ENCODE results near the gene BTBD2.

BTBD2 gene

DNA sequence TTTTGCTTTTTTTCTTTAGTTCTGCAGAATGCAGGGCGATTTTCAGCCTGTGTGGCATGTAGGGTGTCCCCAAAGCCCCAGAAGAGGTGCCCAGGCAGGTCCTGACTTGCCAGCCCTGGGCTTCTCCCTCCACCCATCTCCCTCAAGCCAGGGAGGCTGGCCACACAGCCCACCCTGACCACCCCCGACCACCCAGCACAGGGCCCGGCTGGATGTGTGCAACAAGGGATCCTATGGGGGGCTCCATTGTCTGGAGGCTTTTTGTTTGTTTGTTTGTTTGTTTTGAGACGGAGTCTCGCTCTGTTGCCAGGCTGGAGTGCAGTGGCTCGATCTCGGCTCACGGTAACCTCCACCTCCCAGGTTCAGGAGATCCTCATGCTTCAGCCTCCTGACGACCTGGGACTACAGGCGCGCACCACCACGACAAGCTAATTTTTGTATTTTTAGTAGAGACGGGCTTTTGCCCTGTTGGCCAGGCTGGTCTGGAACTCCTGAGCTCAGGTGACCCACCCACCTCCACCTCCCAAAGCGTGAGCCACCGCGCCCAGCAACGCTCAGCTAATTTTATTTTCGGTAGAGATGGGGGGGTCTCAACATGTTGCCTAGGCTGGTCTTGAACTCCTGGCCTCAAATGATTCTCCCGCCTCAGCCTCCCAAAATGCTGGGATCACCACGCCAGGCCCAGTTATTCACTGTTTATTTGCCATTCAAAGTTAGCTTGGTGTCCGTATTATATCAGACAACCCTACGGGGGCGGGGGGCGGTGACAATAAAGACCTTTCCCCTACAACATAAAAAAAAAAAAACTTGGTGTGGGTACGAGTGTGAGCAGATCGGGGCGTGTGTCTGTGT, 43.3 kb upstream of the BTBD2 start:
- H3K36me3 ChIP-seq (ENCODE audit: control insufficient read depth in 2 of 2, insufficient read depth in 2 of 2, low read length in 2 of 2): no peaks in the 10 kb centered on the region
- H3K4me1 ChIP-seq (ENCODE audit: control insufficient read depth, insufficient read depth, low read length): peaks cover 62% of the 10 kb centered on the region
- peak overlapping the region; percentile 98 for H3K27ac ChIP-seq (ENCODE audit: low read length)
- H3K9me3 ChIP-seq (ENCODE audit: control insufficient read depth in 2 of 2, low read length in 2 of 2): no peaks in the 10 kb centered on the region
- no peaks in the 10 kb centered on the region for H3K27me3 ChIP-seq (ENCODE audit: control insufficient read depth in 1 of 2, insufficient read depth in 2 of 2, low read length in 2 of 2)
- H3K9ac ChIP-seq (ENCODE audit: low read length in 2 of 2): no peak overlapping the region
- no peak overlapping the region for H3K4me3 ChIP-seq (ENCODE audit: low read length in 2 of 2)

DNA sequence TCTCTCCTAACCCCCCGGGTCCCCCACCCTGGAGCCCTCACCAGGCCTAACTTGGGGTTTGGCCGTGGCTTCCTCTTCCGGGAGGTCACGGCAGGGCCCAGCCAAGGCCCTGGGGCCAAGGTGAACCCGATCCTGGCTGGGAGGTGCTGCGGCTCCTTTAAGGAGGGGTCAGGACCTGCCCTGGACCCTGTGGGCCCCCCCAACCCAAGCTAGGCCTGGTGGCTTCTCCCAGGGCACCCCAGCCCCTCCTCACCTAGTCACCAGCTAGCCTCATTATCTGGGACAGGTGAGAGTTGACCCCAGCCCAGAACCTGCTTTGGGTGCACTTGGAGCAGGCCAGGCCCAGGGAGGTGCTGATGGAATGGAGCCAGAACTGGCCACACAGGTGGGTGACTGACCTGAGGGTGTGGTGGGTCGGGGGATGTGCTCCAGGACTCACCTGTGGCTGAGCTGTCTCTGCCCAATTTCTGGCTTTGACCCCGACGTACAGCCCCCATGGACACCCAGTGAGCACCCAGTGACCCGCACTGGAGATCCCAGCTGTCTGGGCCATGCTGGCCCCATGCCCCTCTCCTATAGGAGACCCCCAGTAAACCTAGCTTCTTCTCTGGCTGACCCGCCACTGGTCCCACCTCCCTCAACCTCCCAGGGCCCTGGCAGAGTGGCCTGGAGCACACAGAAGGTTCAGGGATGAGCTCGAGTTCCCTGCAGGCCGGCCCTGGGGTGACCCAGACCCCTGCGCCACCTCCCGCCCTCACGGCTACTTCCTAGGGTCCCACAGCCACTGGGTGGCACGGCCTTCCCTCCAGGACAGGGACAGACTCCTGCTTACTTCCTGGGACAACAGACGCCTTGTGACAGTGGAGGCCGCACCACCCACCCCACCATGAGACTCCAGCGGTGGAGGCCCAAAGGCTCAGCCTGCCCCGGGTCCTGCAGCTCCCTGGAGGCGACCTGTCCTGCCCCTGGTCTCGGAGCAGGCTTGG, 42.3 kb upstream of the BTBD2 start:
- Histone ChIP-seq H3K27ac (ENCODE audit: low read length) (peak overlapping the region; percentile 53), H3K27me3 (ENCODE audit: control insufficient read depth in 1 of 2, insufficient read depth in 2 of 2, low read length in 2 of 2) (no peaks in the 10 kb centered on the region), H3K4me3 (ENCODE audit: low read length in 2 of 2) (no peak overlapping the region), H3K9me3 (ENCODE audit: control insufficient read depth in 2 of 2, low read length in 2 of 2) (no peaks in the 10 kb centered on the region), H3K9ac (ENCODE audit: low read length in 2 of 2) (no peak overlapping the region), H3K4me1 (ENCODE audit: control insufficient read depth, insufficient read depth, low read length) (peaks cover 64% of the 10 kb centered on the region), H3K36me3 (ENCODE audit: control insufficient read depth in 2 of 2, insufficient read depth in 2 of 2, low read length in 2 of 2) (no peaks in the 10 kb centered on the region)

DNA sequence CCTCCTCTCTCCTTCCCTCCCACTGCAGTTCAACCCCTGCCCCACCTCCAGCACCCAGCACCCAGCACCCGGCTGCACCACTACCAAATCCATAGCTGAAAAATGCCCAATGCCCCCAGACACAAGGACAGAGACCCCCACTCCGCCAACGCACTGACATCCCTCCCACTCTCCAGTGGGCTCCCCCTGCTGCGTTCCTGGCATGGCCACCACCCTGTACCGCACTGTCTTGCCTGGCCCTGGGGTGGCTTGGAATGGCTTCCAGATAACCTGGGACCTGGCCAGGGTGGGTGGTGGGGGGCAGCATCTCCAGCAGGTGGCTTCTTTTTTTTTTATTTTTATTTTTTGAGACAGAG, 41.3 kb upstream of the BTBD2 start:
- H3K9ac ChIP-seq (ENCODE audit: low read length in 2 of 2): no peak overlapping the region
- H3K4me1 ChIP-seq (ENCODE audit: control insufficient read depth, insufficient read depth, low read length): peaks cover 63% of the 10 kb centered on the region
- H3K9me3 ChIP-seq (ENCODE audit: control insufficient read depth in 2 of 2, low read length in 2 of 2): no peaks in the 10 kb centered on the region
- H3K27ac ChIP-seq (ENCODE audit: low read length): peak overlapping the region; percentile 53
- H3K27me3 ChIP-seq (ENCODE audit: control insufficient read depth in 1 of 2, insufficient read depth in 2 of 2, low read length in 2 of 2): no peaks in the 10 kb centered on the region
- H3K36me3 ChIP-seq (ENCODE audit: control insufficient read depth in 2 of 2, insufficient read depth in 2 of 2, low read length in 2 of 2): no peaks in the 10 kb centered on the region
- no peak overlapping the region for H3K4me3 ChIP-seq (ENCODE audit: low read length in 2 of 2)

GRCh38 chr19:2055931-2056836, 40.7 kb upstream of the BTBD2 start:
- Histone ChIP-seq H3K9ac (ENCODE audit: low read length in 2 of 2) (peak overlapping the region; percentile 66 to 77), H3K4me3 (ENCODE audit: low read length in 2 of 2) (peak overlapping the region; percentile 40 to 58), H3K27me3 (ENCODE audit: control insufficient read depth in 1 of 2, insufficient read depth in 2 of 2, low read length in 2 of 2) (no peaks in the 10 kb centered on the region), H3K4me1 (ENCODE audit: control insufficient read depth, insufficient read depth, low read length) (peaks cover 66% of the 10 kb centered on the region), H3K27ac (ENCODE audit: low read length) (peak overlapping the region; percentile 89), H3K9me3 (ENCODE audit: control insufficient read depth in 2 of 2, low read length in 2 of 2) (no peaks in the 10 kb centered on the region), H3K36me3 (ENCODE audit: control insufficient read depth in 2 of 2, insufficient read depth in 2 of 2, low read length in 2 of 2) (no peaks in the 10 kb centered on the region)

GRCh38 chr19:2054763-2055162, 39.2 kb upstream of the BTBD2 start:
- Histone ChIP-seq H3K4me1 (ENCODE audit: control insufficient read depth, insufficient read depth, low read length) (peaks cover 55% of the 10 kb centered on the region), H3K27me3 (ENCODE audit: control insufficient read depth in 1 of 2, insufficient read depth in 2 of 2, low read length in 2 of 2) (no peaks in the 10 kb centered on the region), H3K9me3 (ENCODE audit: control insufficient read depth in 2 of 2, low read length in 2 of 2) (no peaks in the 10 kb centered on the region), H3K9ac (ENCODE audit: low read length in 2 of 2) (no peak overlapping the region), H3K4me3 (ENCODE audit: low read length in 2 of 2) (no peak overlapping the region), H3K27ac (ENCODE audit: low read length) (no peak overlapping the region), H3K36me3 (ENCODE audit: control insufficient read depth in 2 of 2, insufficient read depth in 2 of 2, low read length in 2 of 2) (no peaks in the 10 kb centered on the region)

- Histone ChIP-seq H3K27ac (ENCODE audit: low read length) (no peak overlapping the region), H3K27me3 (ENCODE audit: control insufficient read depth in 1 of 2, insufficient read depth in 2 of 2, low read length in 2 of 2) (no peaks in the 10 kb centered on the region), H3K36me3 (ENCODE audit: control insufficient read depth in 2 of 2, insufficient read depth in 2 of 2, low read length in 2 of 2) (no peaks in the 10 kb centered on the region), H3K4me3 (ENCODE audit: low read length in 2 of 2) (no peak overlapping the region), H3K9ac (ENCODE audit: low read length in 2 of 2) (no peak overlapping the region), H3K4me1 (ENCODE audit: control insufficient read depth, insufficient read depth, low read length) (peaks cover 55% of the 10 kb centered on the region), H3K9me3 (ENCODE audit: control insufficient read depth in 2 of 2, low read length in 2 of 2) (no peaks in the 10 kb centered on the region)
These were observed 38.3 kb upstream of the BTBD2 start for GRCh38 chr19:2053601-2054389.

- Histone ChIP-seq H3K4me3 (ENCODE audit: low read length in 2 of 2) (peak overlapping the region; percentile 55 to 95), H3K27me3 (ENCODE audit: control insufficient read depth in 1 of 2, insufficient read depth in 2 of 2, low read length in 2 of 2) (no peaks in the 10 kb centered on the region), H3K27ac (ENCODE audit: low read length) (peak overlapping the region; percentile 58), H3K4me1 (ENCODE audit: control insufficient read depth, insufficient read depth, low read length) (peaks cover 67% of the 10 kb centered on the region), H3K9ac (ENCODE audit: low read length in 2 of 2) (peak overlapping the region; percentile 60 to 71), H3K9me3 (ENCODE audit: control insufficient read depth in 2 of 2, low read length in 2 of 2) (no peaks in the 10 kb centered on the region), H3K36me3 (ENCODE audit: control insufficient read depth in 2 of 2, insufficient read depth in 2 of 2, low read length in 2 of 2) (no peaks in the 10 kb centered on the region)
These were observed 36.5 kb upstream of the BTBD2 start for GRCh38 chr19:2051773-2052704.

GRCh38 chr19:2050991-2051772, 35.7 kb upstream of the BTBD2 start, which contains the start of gene MKNK2:
TSS of gene MKNK2 (minus strand) at chr19:2051244. CDS start at chr19:2050851, 393 bp downstream.
- Histone ChIP-seq H3K27ac (ENCODE audit: low read length) (peak within 1 kb of the TSS; percentile 85), H3K9me3 (ENCODE audit: control insufficient read depth in 2 of 2, low read length in 2 of 2) (no peaks in the 10 kb centered on the region), H3K4me3 (ENCODE audit: low read length in 2 of 2) (peak within 1 kb of the TSS; percentile 89 to 95), H3K9ac (ENCODE audit: low read length in 2 of 2) (peak within 1 kb of the TSS; percentile 79 to 80), H3K36me3 (ENCODE audit: control insufficient read depth in 2 of 2, insufficient read depth in 2 of 2, low read length in 2 of 2) (peaks cover 0 to 7% of the 10 kb centered on the region in 2 donors), H3K27me3 (ENCODE audit: control insufficient read depth in 1 of 2, insufficient read depth in 2 of 2, low read length in 2 of 2) (no peaks in the 10 kb centered on the region), H3K4me1 (ENCODE audit: control insufficient read depth, insufficient read depth, low read length) (peaks cover 69% of the 10 kb centered on the region)

Data from stomach smooth muscle (tissue), 2 donors.